HG03039 (cell line): Measurements from ENCODE around the gene SPATA13.
"Not testable (repeated sequence)": the region's sequence is repeated elsewhere in the genome, so short reads cannot be mapped to it uniquely, and the experiment has no call there.

Experiments
- ATAC-seq: cut with Tn5 transposase; IDR thresholded peaks from one replicate; pipeline ENCODE4 v1.9.1; 2021; ENCODE audit warnings: mild to moderate bottlenecking, moderate library complexity; ENCODE audit not compliant: unreplicated experiment

The SPATA13 gene

DNA sequence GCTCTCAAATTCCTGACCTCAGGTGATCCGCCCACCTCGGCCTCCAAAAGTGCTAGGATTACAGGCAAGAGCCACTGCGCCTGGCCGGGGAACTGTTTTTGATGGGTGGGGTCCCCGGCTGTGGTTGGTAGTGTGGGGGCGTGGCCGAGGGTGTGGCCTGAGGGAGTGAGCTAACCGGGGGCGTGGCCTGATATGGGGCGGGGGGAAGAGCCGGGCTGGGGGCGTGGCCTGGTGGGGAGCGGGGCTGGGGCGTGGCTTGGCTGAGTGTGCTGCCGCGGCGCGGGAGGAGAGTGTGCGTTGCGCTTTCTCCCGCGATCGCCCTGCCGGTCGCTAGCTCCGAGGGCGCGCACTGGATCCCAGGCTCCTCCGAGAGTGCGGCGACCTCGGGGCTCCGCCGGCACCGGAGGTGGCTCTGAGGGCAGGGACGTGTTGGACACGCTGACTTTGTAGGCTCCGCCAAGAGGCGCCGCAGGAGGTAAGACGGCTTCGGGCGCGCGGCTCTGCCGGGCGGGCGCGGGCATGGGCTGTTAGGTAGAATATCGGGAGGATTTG lies at the start of gene SPATA13:
SPATA13 (plus strand) TSS at position 263 of the 552 bp plus-strand sequence. CDS start 62,210 bp downstream, outside the sequence.
- peak; percentile 81 for ATAC-seq

DNA sequence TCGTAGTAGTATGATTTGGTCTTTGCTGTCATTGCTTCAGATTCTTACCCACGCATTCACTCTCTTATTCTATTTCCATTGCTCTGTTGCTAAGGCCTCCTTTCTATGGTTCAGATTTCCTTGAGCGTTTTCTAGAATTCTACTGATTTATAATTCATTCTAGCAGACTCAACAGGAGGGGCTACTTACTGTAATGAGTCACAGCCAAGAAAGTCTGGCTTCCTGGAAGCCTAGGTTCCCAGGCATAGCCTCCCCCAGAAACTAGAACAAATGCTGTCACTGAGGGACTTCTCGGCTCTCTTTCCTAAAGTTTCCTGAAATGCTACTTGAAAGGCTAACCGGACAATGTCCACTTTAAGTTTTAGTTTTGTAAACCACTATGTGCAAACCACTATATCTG lies 47.7 kb upstream of the SPATA13 start:
- ATAC-seq, result no peak

DNA sequence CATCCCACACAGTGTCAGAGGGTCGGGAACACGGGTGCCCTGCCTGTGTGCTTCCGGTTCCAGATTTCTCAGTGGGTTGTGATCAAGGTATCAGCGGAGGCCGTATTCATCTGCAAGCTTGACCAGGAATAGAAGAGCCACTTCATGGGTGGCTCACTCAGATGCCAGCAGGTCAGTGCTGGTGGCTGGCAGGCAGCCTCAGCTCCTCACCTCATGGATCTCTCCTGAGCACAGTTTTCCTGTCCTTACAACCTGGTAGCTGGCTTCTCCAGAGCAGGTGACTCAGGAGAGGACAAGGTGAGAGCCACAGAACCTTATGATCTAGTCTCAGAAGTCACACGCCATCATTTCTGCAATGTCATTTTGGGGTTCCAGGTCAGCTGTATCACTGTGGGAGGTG lies 44.8 kb upstream of the SPATA13 start:
- no peak for ATAC-seq

DNA sequence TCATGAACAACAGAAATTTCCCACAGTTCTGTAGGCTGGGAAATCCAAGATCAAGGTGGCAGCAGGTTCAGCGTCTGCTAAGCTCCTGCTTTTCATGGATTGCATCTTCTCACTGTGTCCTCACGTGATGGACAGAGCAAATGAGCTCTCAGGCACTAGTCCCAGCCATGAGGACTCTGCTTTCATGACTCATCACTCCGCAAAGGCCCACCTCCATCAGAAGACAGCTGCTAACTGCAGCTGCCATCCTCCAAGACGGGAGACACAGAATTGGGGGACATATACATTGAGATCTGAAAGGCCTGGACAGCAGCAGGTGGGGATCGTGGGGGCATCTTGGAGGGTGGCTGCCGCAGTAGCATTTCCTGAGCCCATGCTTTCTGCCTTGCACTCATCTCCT lies 44.4 kb upstream of the SPATA13 start:
- no peak for ATAC-seq

DNA sequence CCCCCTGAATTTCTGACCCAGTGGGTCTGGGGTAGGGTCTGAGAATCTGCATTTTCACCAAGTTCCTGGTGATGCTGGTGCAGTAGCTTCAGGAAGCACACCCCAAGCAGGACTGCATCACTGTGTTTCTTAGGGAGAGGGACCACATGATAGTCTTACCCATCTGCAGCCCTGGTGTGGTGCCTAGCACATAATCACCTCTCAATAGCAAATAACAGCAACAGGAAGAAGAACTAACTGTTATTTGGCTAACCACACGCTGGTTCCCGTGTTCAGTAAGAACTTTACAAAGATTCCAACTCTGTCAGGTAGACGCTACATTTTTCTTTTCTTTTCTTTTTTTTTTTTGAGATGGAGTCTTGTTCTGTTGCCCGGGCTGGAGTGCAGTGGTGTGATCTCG lies 41.9 kb upstream of the SPATA13 start:
- ATAC-seq, result no peak

DNA sequence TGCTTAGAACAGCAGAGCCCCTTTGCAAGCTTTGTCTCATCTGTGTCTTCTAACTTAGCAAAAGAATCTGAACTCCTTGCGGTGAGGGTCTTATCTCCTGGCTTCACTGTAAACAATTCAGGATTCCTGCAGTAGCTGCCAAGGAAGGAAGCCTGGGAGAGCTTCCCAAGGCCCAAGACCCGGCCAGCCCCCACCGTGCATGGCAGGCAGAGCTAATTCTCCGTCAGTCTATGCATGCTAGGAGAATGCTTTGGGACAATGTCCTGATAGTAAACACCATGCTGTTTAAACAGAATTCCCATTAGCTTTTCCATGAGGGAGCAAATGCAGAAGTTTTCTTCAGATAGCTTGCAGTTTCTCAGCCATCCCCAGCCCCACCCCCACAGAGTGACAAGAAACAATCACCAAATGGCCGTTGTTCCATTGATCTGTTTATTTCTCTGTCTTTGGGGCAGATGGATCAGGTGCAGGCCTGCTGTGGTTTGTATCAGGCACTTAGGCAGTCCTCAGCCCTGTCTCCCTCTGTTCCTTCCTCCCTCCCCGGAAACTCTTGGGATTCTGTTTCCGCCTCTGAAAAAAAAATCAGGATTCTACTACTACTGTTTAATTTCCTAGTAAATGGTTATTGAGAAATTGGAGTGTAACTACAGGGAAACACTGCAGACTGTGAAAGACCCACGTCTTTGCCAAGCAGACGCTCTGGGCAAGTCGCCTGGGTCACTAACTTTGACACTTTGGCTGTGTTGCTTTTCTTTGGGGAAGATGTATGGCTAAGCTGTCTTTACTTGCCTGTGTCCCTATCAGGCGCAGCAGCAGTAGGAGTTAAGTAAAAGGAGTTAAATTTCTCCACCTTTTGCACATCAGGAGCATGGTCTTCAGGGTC lies 40.7 kb upstream of the SPATA13 start:
- no peak for ATAC-seq

DNA sequence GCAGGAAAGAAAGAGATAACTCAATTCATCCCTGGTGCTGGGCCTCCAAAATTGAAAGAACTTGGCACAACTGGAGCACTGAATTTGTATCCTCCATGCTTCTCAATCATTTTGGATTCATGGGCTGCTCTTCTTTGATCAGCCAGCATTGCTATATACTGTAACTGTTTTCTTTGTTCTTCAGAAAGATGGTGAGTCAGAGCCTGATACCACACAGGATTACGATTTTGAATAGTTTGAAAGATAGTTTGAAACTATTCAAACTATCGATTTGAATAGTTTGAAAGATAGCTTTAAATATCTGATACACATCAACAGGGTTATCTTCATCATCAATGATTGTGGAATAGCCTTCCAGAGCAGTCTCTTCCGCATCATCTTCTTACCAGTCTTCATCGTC lies 38.5 kb upstream of the SPATA13 start:
- ATAC-seq, result not testable (repeated sequence)

DNA sequence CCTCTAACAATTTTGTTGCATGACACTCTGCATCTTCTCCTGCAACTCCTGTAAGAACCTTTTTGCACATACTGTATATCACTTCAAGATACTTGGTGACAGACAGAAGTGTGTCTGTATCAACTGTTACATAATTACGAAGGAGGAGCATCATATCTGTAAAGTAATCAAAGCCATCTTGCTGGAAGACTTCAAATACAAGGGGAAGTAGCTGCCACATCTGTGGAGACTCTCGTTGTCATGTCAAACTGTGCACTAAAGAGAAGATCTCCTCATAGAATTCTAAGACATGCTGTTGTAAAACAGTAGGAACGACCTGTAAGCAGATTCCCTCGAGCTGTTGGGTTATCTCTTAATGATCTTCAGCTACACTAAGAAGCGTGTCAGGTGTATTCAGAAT lies 38.0 kb upstream of the SPATA13 start:
- ATAC-seq, result no peak

DNA sequence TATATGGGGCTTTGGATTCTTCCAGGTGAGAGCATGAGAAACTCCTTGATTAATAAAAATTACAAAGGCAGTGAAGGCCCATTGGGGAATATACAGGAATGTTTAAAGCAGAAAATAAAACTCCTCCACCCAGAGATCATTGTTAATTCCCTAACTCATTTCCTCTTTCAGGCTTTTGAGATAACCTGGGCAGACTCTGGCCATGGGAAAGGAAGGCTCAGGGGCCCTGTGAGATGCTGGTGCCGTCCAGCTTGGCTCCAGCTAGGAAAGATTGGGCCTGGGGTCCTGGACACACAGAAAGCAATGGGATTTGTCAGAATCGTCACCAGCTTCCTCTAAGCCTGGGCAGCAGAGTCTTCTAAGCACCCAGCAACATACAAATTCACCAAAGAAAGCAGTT lies 36.8 kb upstream of the SPATA13 start:
- no peak for ATAC-seq

DNA sequence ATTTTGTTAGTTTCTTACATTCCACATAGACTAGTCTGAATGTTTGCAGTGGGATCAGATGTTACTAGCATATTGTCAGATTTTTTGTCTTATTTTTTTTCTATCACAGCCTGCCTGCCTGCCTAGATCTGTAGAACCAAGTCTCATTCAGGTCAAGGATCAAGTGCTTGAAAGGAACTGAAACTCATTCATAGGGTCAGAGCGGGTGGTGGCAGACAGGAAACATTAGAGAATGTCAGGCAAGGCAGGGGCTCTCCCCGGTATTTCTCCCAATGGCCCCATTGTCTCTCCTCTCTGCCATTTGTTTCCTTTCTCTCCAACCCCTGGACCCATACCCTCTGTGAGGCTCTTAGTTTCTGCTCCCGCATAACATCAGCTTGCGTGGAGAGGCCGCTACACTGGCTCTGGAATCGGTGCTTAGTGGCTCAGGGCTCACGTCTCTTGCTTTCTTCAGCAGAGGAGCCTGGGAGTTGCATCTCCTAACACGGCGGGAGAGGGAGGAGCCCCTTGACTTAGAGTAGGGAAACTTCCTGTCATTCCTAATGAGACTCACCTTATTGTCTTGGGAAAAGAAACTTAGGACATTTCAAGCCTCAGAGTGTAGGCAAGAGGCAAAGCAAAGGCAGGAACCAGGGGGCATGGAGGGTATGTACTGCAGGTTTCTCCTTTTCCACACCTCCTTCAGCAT lies 35.6 kb upstream of the SPATA13 start:
- ATAC-seq, result peak; percentile 86

DNA sequence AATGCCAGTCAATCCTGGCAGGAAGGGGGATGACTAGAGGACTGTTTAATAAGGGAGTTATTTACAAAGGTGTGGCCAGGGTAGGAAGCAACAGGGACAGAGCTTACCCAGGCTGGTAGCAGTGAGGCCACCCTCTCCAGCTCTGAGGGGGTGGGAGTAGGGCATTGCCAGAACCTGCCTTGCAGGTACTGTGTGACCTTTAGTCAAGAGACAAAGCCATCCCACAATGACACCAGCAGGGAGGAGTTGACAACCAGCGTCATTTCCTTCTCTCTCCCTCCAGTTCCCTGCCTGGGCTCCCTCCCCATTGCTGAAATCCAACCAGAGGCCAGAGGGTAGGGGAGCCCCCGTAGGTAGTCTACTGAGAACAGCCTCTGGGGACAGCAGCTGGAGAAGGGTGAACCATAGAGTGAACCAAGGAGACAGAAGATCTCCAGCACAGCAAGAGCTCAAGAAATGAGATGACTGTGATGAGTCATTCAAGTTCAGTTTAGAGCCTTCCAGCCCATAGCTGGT lies 33.3 kb upstream of the SPATA13 start:
- peak; percentile 71 for ATAC-seq

DNA sequence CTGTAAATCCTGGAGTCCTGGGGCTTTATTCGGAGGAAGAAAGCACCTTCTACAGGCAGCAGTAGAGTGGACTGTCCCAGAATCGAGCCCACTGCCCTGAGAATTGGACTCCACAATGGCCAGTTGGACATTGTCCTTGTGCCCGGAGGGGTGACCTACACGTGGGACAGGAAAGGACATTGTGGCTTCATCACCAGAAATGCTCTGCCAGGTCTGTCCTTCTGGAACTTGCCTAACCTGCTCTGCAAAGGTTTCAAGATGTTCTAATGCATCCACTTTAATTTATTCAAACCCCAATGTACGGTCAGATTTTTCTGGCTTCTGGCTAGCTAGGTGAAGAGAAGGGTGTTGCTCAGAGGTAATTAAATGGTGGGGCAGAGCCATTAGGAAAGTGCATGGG lies 32.4 kb upstream of the SPATA13 start:
- no peak for ATAC-seq

DNA sequence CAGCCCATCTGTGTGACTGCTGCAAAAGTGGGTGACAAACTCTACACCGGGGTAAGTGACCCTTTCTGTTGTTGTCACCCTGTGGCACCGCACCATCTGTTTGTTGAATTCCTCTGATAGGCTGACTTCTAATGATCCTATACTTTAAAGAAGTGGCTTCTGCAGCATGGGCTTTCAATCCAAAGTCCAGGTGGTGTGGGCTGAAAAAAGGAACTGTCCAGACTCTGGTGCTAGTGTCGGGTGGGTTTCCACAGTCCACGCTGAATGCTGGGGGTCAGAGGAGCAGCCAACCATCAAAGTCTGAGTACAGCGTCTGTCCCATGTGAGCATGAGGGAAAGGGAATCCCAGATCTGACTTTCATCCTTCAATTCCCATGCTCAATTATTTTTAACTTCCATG lies 31.6 kb upstream of the SPATA13 start:
- no peak for ATAC-seq

DNA sequence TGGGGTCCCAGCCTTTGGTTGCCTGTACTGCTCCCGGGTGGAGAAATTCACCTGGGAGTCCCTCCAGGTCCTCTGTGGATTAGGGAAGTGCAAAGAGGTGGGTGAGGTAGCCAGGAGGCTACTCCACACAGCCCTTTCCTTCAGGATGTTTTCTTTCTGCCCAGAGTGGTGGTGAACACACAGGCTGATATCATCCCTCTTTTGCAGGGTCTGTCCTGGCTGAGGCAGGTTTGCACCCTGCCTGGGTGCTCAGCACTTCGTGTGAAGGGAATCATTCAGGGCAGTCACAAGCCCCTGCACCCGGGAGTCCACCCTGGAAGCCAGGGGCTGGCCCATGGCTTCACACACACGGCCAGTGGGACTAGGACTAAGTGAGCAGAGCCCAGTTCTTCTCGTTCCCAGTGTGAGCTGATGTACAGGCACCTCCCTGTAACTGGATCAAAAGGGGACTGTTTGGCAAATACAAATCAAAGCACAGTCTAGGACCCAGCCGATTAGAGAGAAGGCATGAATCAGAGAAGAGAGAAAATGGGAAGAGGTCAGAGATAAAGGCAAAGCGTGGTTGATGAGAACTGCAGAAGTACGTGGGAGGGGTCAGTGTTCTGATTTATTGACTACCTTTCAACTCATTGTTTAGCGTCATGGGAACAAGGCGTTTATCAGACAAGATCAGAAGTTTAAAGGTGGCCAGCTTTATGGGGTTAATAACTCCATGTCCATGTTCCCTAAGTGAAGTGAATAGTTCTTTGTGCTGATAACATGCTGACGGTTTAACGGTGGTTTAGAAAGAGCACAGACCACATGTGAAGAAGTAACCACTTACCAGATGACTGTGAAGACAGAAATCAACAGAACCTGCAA lies 30.4 kb upstream of the SPATA13 start:
- no peak for ATAC-seq

DNA sequence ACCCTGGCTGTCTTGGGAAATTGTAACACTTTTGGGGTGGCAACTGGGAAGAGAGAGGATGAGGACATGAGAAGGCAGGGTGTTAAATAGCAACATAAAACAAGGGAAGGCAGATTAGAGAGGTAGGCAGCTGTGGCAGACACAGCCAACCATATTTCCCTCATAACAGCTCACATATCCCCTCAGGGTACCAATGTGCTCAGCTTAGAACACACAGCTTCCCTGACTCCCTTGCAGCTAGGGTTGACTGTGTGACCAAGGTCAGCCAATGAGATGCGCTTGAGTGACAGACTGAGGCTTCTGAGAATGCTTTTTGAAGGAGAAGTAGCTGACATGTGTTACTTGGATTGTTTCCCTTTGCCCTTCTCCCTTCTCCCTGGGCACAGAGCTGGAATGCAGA lies 28.8 kb upstream of the SPATA13 start:
- no peak for ATAC-seq

DNA sequence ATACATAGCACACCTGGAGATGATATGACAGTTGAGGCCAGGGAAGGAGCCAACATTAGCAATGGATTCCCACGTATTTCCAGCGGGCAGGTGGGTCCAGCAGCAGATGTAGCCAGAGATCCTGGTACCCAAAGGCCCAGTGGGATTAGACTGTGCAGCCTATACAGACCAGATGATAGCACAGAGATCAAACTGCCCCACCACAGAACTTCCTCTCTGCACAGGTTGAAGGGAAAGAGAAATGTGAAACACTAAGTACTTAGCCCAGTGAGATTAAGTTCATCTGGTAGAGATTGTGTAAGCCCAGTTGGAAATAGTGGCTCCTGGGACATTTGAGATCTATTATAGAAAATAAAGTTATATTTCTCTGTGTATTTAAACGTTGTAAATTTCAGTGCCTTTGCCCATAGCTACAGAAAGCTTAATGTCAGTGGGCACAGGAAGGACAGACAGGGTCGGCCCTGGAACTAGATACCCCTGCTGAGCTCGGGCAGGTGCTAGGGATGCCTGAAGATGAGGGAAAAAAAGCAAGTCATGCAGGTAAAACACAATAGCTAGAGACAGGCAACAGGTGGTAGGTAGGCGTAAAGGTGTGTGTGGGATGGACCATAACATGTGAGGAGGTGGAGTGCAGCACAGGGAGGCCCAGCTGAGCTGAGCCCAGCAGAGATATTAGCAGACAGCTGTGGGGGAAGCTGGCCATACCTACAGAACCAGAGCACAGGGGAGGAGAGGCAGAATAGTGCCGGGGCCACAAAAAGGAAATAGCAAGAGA lies 27.3 kb upstream of the SPATA13 start:
- no peak for ATAC-seq

DNA sequence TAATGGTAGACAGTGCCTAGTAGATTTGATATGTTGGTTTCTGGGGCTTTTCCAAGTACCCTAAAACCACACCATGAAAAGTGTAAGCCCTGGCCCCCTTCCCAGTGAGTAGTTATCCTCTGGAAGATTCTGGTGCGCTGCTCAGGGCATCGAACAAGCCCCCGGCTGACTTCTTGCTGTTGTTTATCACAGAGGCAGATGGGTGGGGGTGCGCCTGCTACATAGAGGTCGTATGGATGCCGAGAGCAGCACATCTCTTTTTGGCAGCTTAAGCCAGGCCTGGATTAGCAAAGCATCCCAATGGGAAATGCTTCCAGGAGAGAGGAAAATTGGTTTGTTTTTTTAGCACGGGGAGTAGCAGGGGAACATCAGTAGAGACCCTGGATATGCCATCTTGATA lies 26.3 kb upstream of the SPATA13 start:
- no peak for ATAC-seq

DNA sequence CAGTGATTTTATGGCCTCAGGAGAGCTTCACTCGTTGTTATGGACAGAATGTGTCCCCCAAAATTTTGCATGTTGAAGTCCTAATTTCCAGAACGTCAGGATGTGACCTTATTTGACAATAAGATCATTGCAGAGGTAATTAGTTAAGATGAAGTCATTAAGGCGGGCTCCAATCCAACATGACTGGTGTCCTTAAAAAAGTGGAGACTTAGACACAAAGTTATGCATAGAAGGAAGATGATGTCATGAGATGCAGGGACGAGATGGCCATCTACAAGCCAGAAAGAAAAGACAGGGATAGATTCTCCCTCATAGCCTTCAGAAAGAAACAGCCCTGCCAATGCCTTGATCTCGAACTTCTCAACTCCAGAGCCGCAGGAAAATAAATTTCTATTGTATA lies 25.8 kb upstream of the SPATA13 start:
- no peak for ATAC-seq

DNA sequence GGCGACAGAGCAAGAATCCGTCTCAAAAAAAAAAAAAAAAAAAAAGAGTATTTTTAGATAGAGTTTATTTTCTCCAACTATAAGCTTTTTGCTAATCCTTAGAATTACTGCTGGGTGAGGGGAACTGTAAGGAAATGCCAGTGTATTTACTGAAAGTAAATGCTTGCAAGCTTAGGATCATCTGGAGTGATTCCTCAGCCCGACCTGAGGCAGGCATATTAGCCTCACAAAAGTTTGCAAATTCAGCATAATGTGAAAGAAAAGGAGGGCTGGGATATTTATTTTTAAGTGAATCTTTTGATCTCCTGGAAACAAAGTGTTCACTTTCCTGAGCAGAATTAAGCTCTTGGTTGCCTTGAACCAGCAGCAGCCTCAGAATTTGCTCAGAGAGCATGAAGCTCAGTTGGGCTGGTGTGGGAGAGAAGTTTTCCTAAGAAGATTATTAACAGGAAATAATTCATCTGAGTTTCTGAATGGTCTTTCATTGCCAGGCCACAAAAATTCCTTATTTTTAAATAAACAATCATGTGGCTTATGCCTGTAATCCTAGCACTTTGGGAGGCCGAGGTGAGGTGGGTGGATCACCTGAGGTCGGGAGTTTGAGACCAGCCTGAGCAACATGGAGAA lies 24.7 kb upstream of the SPATA13 start:
- ATAC-seq, result no peak

DNA sequence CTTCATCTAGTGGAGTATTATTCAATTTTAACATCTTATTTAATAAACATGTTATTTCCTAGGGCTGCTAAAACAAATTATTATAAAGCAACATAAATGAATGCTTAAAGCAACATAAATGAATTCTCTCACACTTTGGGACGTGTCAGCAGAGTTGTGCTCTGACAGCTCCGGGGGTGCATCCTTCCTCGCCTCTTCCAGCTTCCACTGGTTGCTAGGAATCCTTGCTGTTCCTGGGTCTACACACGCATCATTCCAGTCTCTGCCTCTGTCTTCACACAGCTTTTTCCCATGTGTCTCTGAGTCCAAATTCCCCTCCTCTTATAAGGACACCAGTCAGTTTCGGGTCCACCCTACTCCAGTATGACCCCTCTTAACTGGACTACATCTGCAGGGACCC lies 21.6 kb upstream of the SPATA13 start:
- ATAC-seq, result no peak
